Peyer's patch (tissue), 4 donors: ENCODE measurements around the gene BMP8B.

Source experiments
- POLR2A ChIP-seq, 2 donors: fragments of 450-650 bp; IDR thresholded peaks; one replicate each; pipeline ENCODE4 v1.5.1; 2017; ENCODE audit warnings: antibody characterized with exemption in 2 of 2, mild to moderate bottlenecking in 2 of 2, moderate library complexity in 2 of 2
- TF ChIP-seq, protein P1 (sequence below), 6 experiments: fragments of 450-650 bp in 4 of 6; fragments of 200-600 bp in 2 of 6; sonication (generic) in 1 of 6; IDR thresholded peaks; one replicate each; pipeline ENCODE4 v1.5.1; 2017 to 2019; ENCODE audit warnings: antibody characterized with exemption in 6 of 6, mild to moderate bottlenecking in 3 of 6, moderate library complexity in 1 of 6

DNA sequence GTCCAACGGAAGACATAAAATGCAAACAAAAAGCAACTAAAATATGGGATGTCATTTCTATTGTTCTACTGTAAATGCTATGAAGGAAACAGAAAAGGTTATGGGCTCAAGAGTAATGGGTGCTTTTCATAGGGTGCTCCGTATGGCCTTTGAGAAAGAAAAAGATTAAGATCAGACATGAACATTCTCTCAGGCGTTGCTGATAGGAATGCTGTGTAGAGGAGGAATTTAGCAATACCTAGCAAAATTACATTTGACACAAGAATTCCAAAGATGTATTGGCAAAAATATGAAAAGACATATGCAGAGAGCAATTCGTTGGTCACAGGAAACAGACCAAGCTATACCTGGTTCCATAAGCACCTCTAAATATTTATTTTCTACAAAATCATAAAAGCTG, 11.8 kb downstream of the BMP8B start:
- TF ChIP-seq, protein P1, sequence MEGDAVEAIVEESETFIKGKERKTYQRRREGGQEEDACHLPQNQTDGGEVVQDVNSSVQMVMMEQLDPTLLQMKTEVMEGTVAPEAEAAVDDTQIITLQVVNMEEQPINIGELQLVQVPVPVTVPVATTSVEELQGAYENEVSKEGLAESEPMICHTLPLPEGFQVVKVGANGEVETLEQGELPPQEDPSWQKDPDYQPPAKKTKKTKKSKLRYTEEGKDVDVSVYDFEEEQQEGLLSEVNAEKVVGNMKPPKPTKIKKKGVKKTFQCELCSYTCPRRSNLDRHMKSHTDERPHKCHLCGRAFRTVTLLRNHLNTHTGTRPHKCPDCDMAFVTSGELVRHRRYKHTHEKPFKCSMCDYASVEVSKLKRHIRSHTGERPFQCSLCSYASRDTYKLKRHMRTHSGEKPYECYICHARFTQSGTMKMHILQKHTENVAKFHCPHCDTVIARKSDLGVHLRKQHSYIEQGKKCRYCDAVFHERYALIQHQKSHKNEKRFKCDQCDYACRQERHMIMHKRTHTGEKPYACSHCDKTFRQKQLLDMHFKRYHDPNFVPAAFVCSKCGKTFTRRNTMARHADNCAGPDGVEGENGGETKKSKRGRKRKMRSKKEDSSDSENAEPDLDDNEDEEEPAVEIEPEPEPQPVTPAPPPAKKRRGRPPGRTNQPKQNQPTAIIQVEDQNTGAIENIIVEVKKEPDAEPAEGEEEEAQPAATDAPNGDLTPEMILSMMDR (IDR thresholded peaks at IDR 0.05) = no peak
- TF ChIP-seq POLR2A (IDR thresholded peaks at IDR 0.05) = no peak
